Prostate gland (tissue), 2 donors: Measurements from ENCODE around the gene HERPUD1. TPM values are rescaled to one million over a fixed set of nuclear protein-coding genes. Genes with fewer than 3 reads are reported as not detected.

Experiments used
- DNase-seq: peaks from one replicate; pipeline ENCODE4 v3.0.0-alpha.2; 2019; ENCODE audit warnings: low spot score
- H3K27ac ChIP-seq, 2 donors: fragments of 200-600 bp; sonication (generic); 2 replicates each; pipeline ENCODE4 v1.5.1; 2017 to 2019
- H3K27me3 ChIP-seq: fragments of 200-600 bp; sonication (generic); replicated peaks from 2 replicates; pipeline ENCODE4 v1.5.1; 2019; ENCODE audit not compliant: insufficient read depth
- H3K36me3 ChIP-seq, 2 donors: fragments of 200-600 bp; sonication (generic); 1 replicate in 1 of 2; 2 replicates in 1 of 2; pipeline versions ENCODE4 v1.5.1 to v1.8.1; 2017 to 2019
- H3K4me1 ChIP-seq: fragments of 200-600 bp; sonication (generic); replicated peaks from 2 replicates; pipeline ENCODE4 v1.5.1; 2019
- H3K4me3 ChIP-seq, 2 donors: fragments of 200-600 bp; sonication (generic); 2 replicates each; pipeline ENCODE4 v1.5.1; 2017 to 2019
- H3K9me3 ChIP-seq: fragments of 200-600 bp; sonication (generic); 2 replicates; pipeline ENCODE4 v1.5.1; 2017
- CTCF ChIP-seq, 4 experiments: fragments of 200-600 bp in 2 of 4; fragments of 450-650 bp in 2 of 4; sonication (generic) in 2 of 4; IDR thresholded peaks; 1 replicate in 3 of 4; 2 replicates in 1 of 4; pipeline ENCODE4 v1.5.1; 2016 to 2019; ENCODE audit warnings: antibody characterized with exemption in 4 of 4, mild to moderate bottlenecking in 2 of 4, moderate library complexity in 2 of 4
- POLR2A ChIP-seq: fragments of 450-650 bp; IDR thresholded peaks from one replicate; pipeline ENCODE4 v1.6.1; 2016; ENCODE audit warnings: antibody characterized with exemption, mild to moderate bottlenecking
- POLR2AphosphoS5 ChIP-seq: sonication (generic); formaldehyde crosslinking; IDR thresholded peaks from one replicate; pipeline ENCODE4 v1.6.1; 2017; ENCODE audit warnings: antibody characterized with exemption
- WGBS: methylation state at CpG from one replicate; pipeline ENCODE4 v1.1.5; 2018; 5-methylcytosine and 5-hydroxymethylcytosine counted together
- intact Hi-C: fragments of 100-400 bp; cut with DNase I; formaldehyde crosslinking; loops from one replicate; pipeline ENCODE4 v1.14.2; 2022
- total RNA-seq, 2 donors: library from RNA; depleted of rRNA; stranded (reverse); fragments of >200 nt; gene quantifications; one replicate each; pipeline ENCODE4 v1.1.0, GENCODE V29; 2016

The HERPUD1 gene
- total RNA-seq, 2 donors from 2014 or later, result 365 to 952 TPM

- H3K36me3 ChIP-seq, result no peaks in the 10 kb centered on the region
- H3K27ac ChIP-seq, result no peak overlapping the region
- intact Hi-C loops, result loop anchor here (10.0 kb wide), 1 partner anchor 55 kb away; no protein-coding TSS in a partner anchor
- no peaks in the 10 kb centered on the region for H3K9me3 ChIP-seq
- H3K4me3 ChIP-seq, result no peak overlapping the region
- H3K27me3 ChIP-seq, result no peaks in the 10 kb centered on the region
- no peak for TF ChIP-seq CTCF (IDR thresholded peaks at IDR 0.05)
- no peak for TF ChIP-seq POLR2A
- TF ChIP-seq POLR2AphosphoS5, result no peak
- 92% methylated on average over 7 of the region's 7 CpGs for WGBS
- no peak for DNase-seq
- H3K4me1 ChIP-seq, result no peaks in the 10 kb centered on the region
Measured at GRCh38 chr16:56969769-56970168, 37.8 kb downstream of the HERPUD1 start.

GRCh38 chr16:56970934-56971767, 39.2 kb downstream of the HERPUD1 start:
- DNase-seq, result no peak
- no peaks in the 10 kb centered on the region for H3K9me3 ChIP-seq
- no peaks in the 10 kb centered on the region for H3K36me3 ChIP-seq
- no peaks in the 10 kb centered on the region for H3K4me1 ChIP-seq
- WGBS, result 66% methylated on average over 8 of the region's 8 CpGs
- no peaks in the 10 kb centered on the region for H3K27me3 ChIP-seq
- intact Hi-C loops, result loop anchor here (10.0 kb wide), 1 partner anchor 56 kb away; no protein-coding TSS in a partner anchor
- H3K27ac ChIP-seq, result no peak overlapping the region
- TF ChIP-seq CTCF (IDR thresholded peaks at IDR 0.05), result no peak
- no peak for TF ChIP-seq POLR2AphosphoS5
- no peak for TF ChIP-seq POLR2A
- no peak overlapping the region for H3K4me3 ChIP-seq

- H3K27ac ChIP-seq, result no peak overlapping the region
- no peak for DNase-seq
- TF ChIP-seq POLR2A (no peak), CTCF (IDR thresholded peaks at IDR 0.05) (no peak), POLR2AphosphoS5 (no peak)
- H3K4me3 ChIP-seq, result no peak overlapping the region
- intact Hi-C loops, result loop anchor here (10.0 kb wide), 1 partner anchor 57 kb away; no protein-coding TSS in a partner anchor
- no peaks in the 10 kb centered on the region for H3K36me3 ChIP-seq
- H3K4me1 ChIP-seq, result no peaks in the 10 kb centered on the region
- 96% methylated on average over 3 of the region's 3 CpGs for WGBS
- no peaks in the 10 kb centered on the region for H3K9me3 ChIP-seq
- no peaks in the 10 kb centered on the region for H3K27me3 ChIP-seq
Measured at GRCh38 chr16:56971768-56972043, 39.8 kb downstream of the HERPUD1 start.

- DNase-seq, result no peak
- 76% methylated on average over 18 of the region's 18 CpGs for WGBS
- Histone ChIP-seq H3K27me3 (no peaks in the 10 kb centered on the region), H3K9me3 (no peaks in the 10 kb centered on the region), H3K4me1 (no peaks in the 10 kb centered on the region), H3K36me3 (no peaks in the 10 kb centered on the region), H3K4me3 (no peak overlapping the region), H3K27ac (no peak overlapping the region)
- intact Hi-C loops, result loop anchor here (10.0 kb wide), 1 partner anchor 58 kb away; no protein-coding TSS in a partner anchor
- TF ChIP-seq POLR2A (no peak), CTCF (IDR thresholded peaks at IDR 0.05) (no peak), POLR2AphosphoS5 (no peak)
Measured at GRCh38 chr16:56972403-56973293, 40.7 kb downstream of the HERPUD1 start.
